Peyer's patch (tissue), 4 donors: ENCODE results near the gene DDX10. TPM values are rescaled to one million over a fixed set of nuclear protein-coding genes. Genes with fewer than 3 reads are reported as not detected.

Experiments used
- DNase-seq, 3 donors: peaks; one replicate each; pipeline ENCODE4 v3.0.0-alpha.2; 2017 to 2019
- H3K27ac ChIP-seq, 4 donors: fragments of 200-600 bp; sonication (generic); one replicate each; pipeline ENCODE4 v1.5.1; 2016 to 2019
- H3K27me3 ChIP-seq, 2 donors: fragments of 200-600 bp; sonication (generic); one replicate each; pipeline ENCODE4 v1.5.1; 2019
- H3K36me3 ChIP-seq, 3 donors: fragments of 200-600 bp; sonication (generic); one replicate each; pipeline ENCODE4 v1.5.1; 2016 to 2019
- H3K4me1 ChIP-seq, 4 donors: fragments of 200-600 bp; sonication (generic); one replicate each; pipeline ENCODE4 v1.5.1; 2016 to 2019
- H3K4me3 ChIP-seq, 4 donors: fragments of 200-600 bp; sonication (generic); 1 replicate in 3 of 4; 2 replicates in 1 of 4; pipeline ENCODE4 v1.5.1; 2016 to 2019; ENCODE audit warnings: mild to moderate bottlenecking in 1 of 4
- H3K9me3 ChIP-seq, 4 donors: fragments of 200-600 bp; sonication (generic); one replicate each; pipeline ENCODE4 v1.5.1; 2016 to 2019; ENCODE audit warnings: mild to moderate bottlenecking in 1 of 4
- CTCF ChIP-seq, 6 experiments: fragments of 450-650 bp in 4 of 6; fragments of 200-600 bp in 2 of 6; sonication (generic) in 1 of 6; IDR thresholded peaks; one replicate each; pipeline ENCODE4 v1.5.1; 2017 to 2019; ENCODE audit warnings: antibody characterized with exemption in 6 of 6, mild to moderate bottlenecking in 3 of 6, moderate library complexity in 1 of 6
- POLR2A ChIP-seq, 2 donors: fragments of 450-650 bp; IDR thresholded peaks; one replicate each; pipeline ENCODE4 v1.5.1; 2017; ENCODE audit warnings: antibody characterized with exemption in 2 of 2, mild to moderate bottlenecking in 2 of 2, moderate library complexity in 2 of 2
- total RNA-seq, 4 donors: library from RNA; depleted of rRNA; stranded (reverse); fragments of >200 nt; gene quantifications; one replicate each; pipeline ENCODE4 v1.1.0, GENCODE V29; 2016

DDX10 gene
- total RNA-seq, 4 donors from 2014 or later: 3.9 to 38.0 (median 16.5) TPM

- Histone ChIP-seq H3K4me1 (no peaks in the 10 kb centered on the region), H3K4me3 (no peak overlapping the region), H3K27me3 (no peaks in the 10 kb centered on the region), H3K27ac (no peak overlapping the region), H3K36me3 (no peaks in the 10 kb centered on the region), H3K9me3 (no peaks in the 10 kb centered on the region)
- no peak for DNase-seq
- no peak for TF ChIP-seq POLR2A (IDR thresholded peaks at IDR 0.05)
- no peak for TF ChIP-seq CTCF (IDR thresholded peaks at IDR 0.05)
Observed at GRCh38 chr11:108904480-108904879, 239.6 kb downstream of the DDX10 start.

- Histone ChIP-seq H3K27ac (no peak overlapping the region), H3K9me3 (no peaks in the 10 kb centered on the region)
Observed at GRCh38 chr11:108906329-108906728, 241.5 kb downstream of the DDX10 start.

GRCh38 chr11:108906826-108907225, 242.0 kb downstream of the DDX10 start:
- no peaks in the 10 kb centered on the region for H3K27me3 ChIP-seq
- no peak for DNase-seq
- no peak for TF ChIP-seq POLR2A (IDR thresholded peaks at IDR 0.05)
- no peak for TF ChIP-seq CTCF (IDR thresholded peaks at IDR 0.05)
- H3K36me3 ChIP-seq: no peaks in the 10 kb centered on the region
- H3K27ac ChIP-seq: no peak overlapping the region
- no peak overlapping the region for H3K4me3 ChIP-seq
- H3K4me1 ChIP-seq: no peaks in the 10 kb centered on the region
- H3K9me3 ChIP-seq: no peaks in the 10 kb centered on the region

More at GRCh38 chr11:108906329-108906728, 241.5 kb downstream of the DDX10 start:
- no peak for DNase-seq
- no peak overlapping the region for H3K4me3 ChIP-seq
- no peaks in the 10 kb centered on the region for H3K27me3 ChIP-seq
- no peaks in the 10 kb centered on the region for H3K36me3 ChIP-seq
- TF ChIP-seq CTCF (IDR thresholded peaks at IDR 0.05) (no peak), POLR2A (IDR thresholded peaks at IDR 0.05) (no peak)
- H3K4me1 ChIP-seq: no peaks in the 10 kb centered on the region

GRCh38 chr11:108909041-108909440, 244.2 kb downstream of the DDX10 start:
- no peak for DNase-seq
- H3K36me3 ChIP-seq: no peaks in the 10 kb centered on the region
- H3K4me3 ChIP-seq: no peak overlapping the region
- H3K4me1 ChIP-seq: no peaks in the 10 kb centered on the region
- H3K27ac ChIP-seq: no peak overlapping the region
- H3K27me3 ChIP-seq: no peaks in the 10 kb centered on the region
- TF ChIP-seq POLR2A (IDR thresholded peaks at IDR 0.05) (no peak), CTCF (IDR thresholded peaks at IDR 0.05) (no peak)
- no peaks in the 10 kb centered on the region for H3K9me3 ChIP-seq

GRCh38 chr11:108909921-108910320, 245.1 kb downstream of the DDX10 start:
- no peaks in the 10 kb centered on the region for H3K4me1 ChIP-seq
- H3K27me3 ChIP-seq: no peaks in the 10 kb centered on the region
- TF ChIP-seq POLR2A (IDR thresholded peaks at IDR 0.05) (no peak), CTCF (IDR thresholded peaks at IDR 0.05) (no peak)

GRCh38 chr11:108912581-108912980, 247.7 kb downstream of the DDX10 start:
- Histone ChIP-seq H3K4me1 (no peaks in the 10 kb centered on the region), H3K9me3 (no peaks in the 10 kb centered on the region), H3K4me3 (no peak overlapping the region), H3K36me3 (no peaks in the 10 kb centered on the region), H3K27ac (no peak overlapping the region), H3K27me3 (no peaks in the 10 kb centered on the region)
- no peak for TF ChIP-seq POLR2A (IDR thresholded peaks at IDR 0.05)
- TF ChIP-seq CTCF (IDR thresholded peaks at IDR 0.05): no peak
- no peak for DNase-seq

More at GRCh38 chr11:108909921-108910320, 245.1 kb downstream of the DDX10 start:
- no peaks in the 10 kb centered on the region for H3K36me3 ChIP-seq
- no peak for DNase-seq
- H3K4me3 ChIP-seq: no peak overlapping the region
- no peaks in the 10 kb centered on the region for H3K9me3 ChIP-seq
- no peak overlapping the region for H3K27ac ChIP-seq
